Liver (tissue), 9 donors: ENCODE results near the gene RAB3GAP2. TPM values are rescaled to one million over a fixed set of nuclear protein-coding genes. Genes with fewer than 3 reads are reported as not detected.

Experiments
- DNase-seq: peaks from one replicate; pipeline ENCODE4 v3.0.0-alpha.2; 2017; ENCODE audit warnings: low spot score
- H3K27ac ChIP-seq, 2 donors: one replicate each; pipeline ENCODE4 v1.7.0; 2013; ENCODE audit warnings: inconsistent platforms in 2 of 2, low read length in 2 of 2, control low read depth in 1 of 2, low read depth in 1 of 2, mild to moderate bottlenecking in 1 of 2
- H3K27me3 ChIP-seq, 4 donors: one replicate each; pipeline versions ENCODE4 v1.6.1 to v1.7.0; 2013; ENCODE audit warnings: low read length in 3 of 4, inconsistent platforms in 1 of 4, mild to moderate bottlenecking in 1 of 4, moderate library complexity in 1 of 4; ENCODE audit not compliant: control insufficient read depth in 4 of 4, insufficient read depth in 4 of 4
- H3K36me3 ChIP-seq, 4 donors: one replicate each; pipeline versions ENCODE4 v1.6.1 to v1.7.0; 2013; ENCODE audit warnings: low read length in 3 of 4, mild to moderate bottlenecking in 3 of 4, low read depth in 1 of 4, moderate library complexity in 1 of 4; ENCODE audit not compliant: control insufficient read depth in 4 of 4, insufficient read depth in 3 of 4
- H3K4me1 ChIP-seq, 4 donors: one replicate each; pipeline versions ENCODE4 v1.6.1 to v1.7.0; 2013; ENCODE audit warnings: low read length in 3 of 4, mild to moderate bottlenecking in 3 of 4, moderate library complexity in 1 of 4; ENCODE audit not compliant: control insufficient read depth in 4 of 4, insufficient read depth in 4 of 4
- H3K4me3 ChIP-seq, 3 donors: one replicate each; pipeline versions ENCODE4 v1.6.1 to v1.7.0; 2013; ENCODE audit warnings: low read length in 3 of 3, control low read depth in 1 of 3, low read depth in 1 of 3, mild to moderate bottlenecking in 1 of 3
- H3K9ac ChIP-seq, 2 donors: one replicate each; pipeline ENCODE4 v1.7.0; 2013; ENCODE audit warnings: low read length in 2 of 2, mild to moderate bottlenecking in 2 of 2, moderate library complexity in 2 of 2, control low read depth in 1 of 2, low read depth in 1 of 2
- H3K9me3 ChIP-seq, 4 donors: one replicate each; pipeline versions ENCODE4 v1.6.1 to v1.7.0; 2013; ENCODE audit warnings: low read length in 3 of 4; ENCODE audit not compliant: control insufficient read depth in 4 of 4
- ATF3 ChIP-seq: IDR thresholded peaks from 2 replicates; pipeline ENCODE4 v1.6.1; 2016; ENCODE audit warnings: antibody characterized with exemption
- CTCF ChIP-seq: fragments of 150-350 bp; IDR thresholded peaks from 2 replicates; pipeline ENCODE4 v1.5.1; 2017; ENCODE audit warnings: improper control_type of control experiment, low read depth, low read length; ENCODE audit not compliant: missing input control
- EGR1 ChIP-seq, 2 donors: IDR thresholded peaks; 2 replicates each; pipeline ENCODE4 v1.6.1; 2016 to 2018; ENCODE audit warnings: antibody characterized with exemption in 2 of 2, low read depth in 2 of 2
- FOXA1 ChIP-seq: IDR thresholded peaks from 2 replicates; pipeline ENCODE4 v1.6.1; 2016; ENCODE audit warnings: antibody characterized with exemption
- FOXA2 ChIP-seq: IDR thresholded peaks from 2 replicates; pipeline ENCODE4 v1.6.1; 2016; ENCODE audit warnings: antibody characterized with exemption
- GABPA ChIP-seq, 2 donors: IDR thresholded peaks in 1 of 2; conservative IDR thresholded peaks in 1 of 2; 2 replicates each; pipeline ENCODE4 v1.6.1; 2016; ENCODE audit warnings: antibody characterized with exemption in 2 of 2, mild to moderate bottlenecking in 1 of 2, moderate library complexity in 1 of 2
- HNF4A ChIP-seq, 2 donors: conservative IDR thresholded peaks; 2 replicates each; pipeline ENCODE4 v1.6.1; 2016; ENCODE audit warnings: antibody characterized with exemption in 2 of 2, mild to moderate bottlenecking in 2 of 2
- JUND ChIP-seq, 2 donors: IDR thresholded peaks; 2 replicates each; pipeline ENCODE4 v1.6.1; 2016; ENCODE audit warnings: antibody characterized with exemption in 2 of 2
- MAX ChIP-seq: IDR thresholded peaks from 2 replicates; pipeline ENCODE4 v1.6.1; 2016; ENCODE audit warnings: antibody characterized with exemption
- NR2F2 ChIP-seq: IDR thresholded peaks from 2 replicates; pipeline ENCODE4 v1.6.1; 2016; ENCODE audit warnings: antibody characterized with exemption
- RAD21 ChIP-seq, 2 donors: IDR thresholded peaks; 2 replicates each; pipeline ENCODE4 v1.6.1; 2016; ENCODE audit warnings: antibody characterized with exemption in 2 of 2, mild to moderate bottlenecking in 2 of 2
- REST ChIP-seq: IDR thresholded peaks from 2 replicates; pipeline ENCODE4 v1.6.1; 2016; ENCODE audit warnings: antibody characterized with exemption, mild to moderate bottlenecking
- RXRA ChIP-seq, 2 donors: IDR thresholded peaks; 2 replicates each; pipeline ENCODE4 v1.6.1; 2017 to 2018; ENCODE audit warnings: antibody characterized with exemption in 2 of 2, mild to moderate bottlenecking in 1 of 2
- SP1 ChIP-seq: IDR thresholded peaks from 2 replicates; pipeline ENCODE4 v1.6.1; 2018; ENCODE audit warnings: antibody characterized with exemption, mild to moderate bottlenecking
- TAF1 ChIP-seq: conservative IDR thresholded peaks from 2 replicates; pipeline ENCODE4 v1.6.1; 2016; ENCODE audit warnings: antibody characterized with exemption, mild to moderate bottlenecking
- YY1 ChIP-seq: IDR thresholded peaks from 2 replicates; pipeline ENCODE4 v1.6.1; 2016; ENCODE audit warnings: antibody characterized with exemption, mild to moderate bottlenecking
- ZBTB33 ChIP-seq: IDR thresholded peaks from 2 replicates; pipeline ENCODE4 v1.6.1; 2016; ENCODE audit warnings: antibody characterized with exemption
- WGBS: extraction: QIAGEN DNeasy Blood & Tissue Kit; methylation state at CpG from one replicate; pipeline ENCODE4 v1.1.7; 2013; 5-methylcytosine and 5-hydroxymethylcytosine counted together
- polyA plus RNA-seq, 2 donors: library from polyadenylated mRNA; stranded (reverse) in 1 of 2; unstranded in 1 of 2; fragments of 200-250 nt in 1 of 2; fragments of >200 nt in 1 of 2; fragmentation: Nextera tagmentation in 1 of 2; extraction: Ambion mirVana in 1 of 2; gene quantifications; one replicate each; pipeline versions ENCODE4 v1.2.1 to v1.2.3, GENCODE V29; 2013 to 2015
- total RNA-seq, 2 donors: library from RNA; depleted of rRNA; stranded (reverse); fragments of >200 nt; gene quantifications; one replicate each; pipeline ENCODE4 v1.2.3, GENCODE V29; 2014
- donor health status: healthy.
- donor health status: healthy.
- donor health status: healthy.
- donor health status: healthy.
- donor health status: healthy.

RAB3GAP2 gene
- total and polyA plus RNA-seq, 4 donors: 5.3 to 24.0 (median 11.4) TPM

GRCh38 chr1:220119043-220119512, 153.2 kb downstream of the RAB3GAP2 start:
- WGBS: 79% methylated on average over 6 of the region's 6 CpGs
- peaks cover 0 to 15% (median 9%) of the 10 kb centered on the region in 4 donors for H3K36me3 ChIP-seq
- no peak overlapping the region for H3K4me3 ChIP-seq
- H3K27me3 ChIP-seq: no peaks in the 10 kb centered on the region
- H3K27ac ChIP-seq: no peak overlapping the region
- H3K4me1 ChIP-seq: peaks cover 0 to 7% (median under 1%) of the 10 kb centered on the region in 4 donors
- TF ChIP-seq MAX (no peak), NR2F2 (no peak), GABPA (IDR thresholded peaks at IDR 0.05 in 1 of 2, conservative IDR thresholded peaks at IDR 0.05 in 1 of 2) (no peak), FOXA2 (no peak), REST (no peak), HNF4A (conservative IDR thresholded peaks at IDR 0.05) (no peak), SP1 (no peak), FOXA1 (no peak), JUND (IDR thresholded peaks at IDR 0.05) (no peak), YY1 (no peak), TAF1 (no peak), RXRA (IDR thresholded peaks at IDR 0.05) (no peak), RAD21 (IDR thresholded peaks at IDR 0.05) (no peak), ATF3 (no peak), ZBTB33 (no peak), EGR1 (IDR thresholded peaks at IDR 0.05; ENCODE audit: low read depth in 2 of 2) (no peak), CTCF (no peak)
- H3K9me3 ChIP-seq: no peaks in the 10 kb centered on the region
- DNase-seq: no peak
- no peak overlapping the region for H3K9ac ChIP-seq
